CD4-positive, alpha-beta T cell treated with Interleukin-21 for 1 hour (primary cell): Measurements from ENCODE around the gene MYO9A.
"Not testable (repeated sequence)": the region's sequence is repeated elsewhere in the genome, so short reads cannot be mapped to it uniquely, and the experiment has no call there.

ENCODE experiments used
- DNase-seq: peaks from one replicate; pipeline ENCODE4 v3.0.0-alpha.2; 2020

Gene MYO9A

GRCh38 chr15:72034859-72035650, 82.9 kb downstream of the MYO9A start:
- no peak for DNase-seq

- no peak for DNase-seq
Observed at GRCh38 chr15:72034351-72034750, 83.6 kb downstream of the MYO9A start.

- DNase-seq, result no peak
Observed at GRCh38 chr15:72033711-72034110, 84.2 kb downstream of the MYO9A start.

- no peak for DNase-seq
Observed at GRCh38 chr15:72033285-72033684, 84.7 kb downstream of the MYO9A start.

GRCh38 chr15:72021604-72022003, 96.3 kb downstream of the MYO9A start:
- DNase-seq, result no peak

- DNase-seq, result no peak
Observed at GRCh38 chr15:72020799-72021198, 97.2 kb downstream of the MYO9A start.

- not testable (repeated sequence) for DNase-seq
Observed at GRCh38 chr15:72014555-72014954, 103.4 kb downstream of the MYO9A start.

- DNase-seq, result no peak
Observed at GRCh38 chr15:72013703-72014102, 104.2 kb downstream of the MYO9A start.

- DNase-seq, result no peak
Observed at GRCh38 chr15:72011302-72011942, 106.5 kb downstream of the MYO9A start.

- DNase-seq, result no peak
Observed at GRCh38 chr15:72009222-72009621, 108.7 kb downstream of the MYO9A start.

GRCh38 chr15:72006382-72006781, 111.6 kb downstream of the MYO9A start:
- no peak for DNase-seq

GRCh38 chr15:72005483-72005882, 112.5 kb downstream of the MYO9A start:
- DNase-seq, result no peak

GRCh38 chr15:71999807-72000206, 118.1 kb downstream of the MYO9A start:
- no peak for DNase-seq

GRCh38 chr15:71998717-71999116, 119.2 kb downstream of the MYO9A start:
- not testable (repeated sequence) for DNase-seq

GRCh38 chr15:71997691-71998090, 120.3 kb downstream of the MYO9A start:
- DNase-seq, result no peak

- no peak for DNase-seq
Observed at GRCh38 chr15:71975816-71976150, 142.2 kb downstream of the MYO9A start.

GRCh38 chr15:71974211-71974610, 143.7 kb downstream of the MYO9A start:
- DNase-seq, result no peak

GRCh38 chr15:71973366-71973765, 144.6 kb downstream of the MYO9A start:
- no peak for DNase-seq

- no peak for DNase-seq
Observed at GRCh38 chr15:71971905-71972304, 146.0 kb downstream of the MYO9A start.

GRCh38 chr15:71970435-71970834, 147.5 kb downstream of the MYO9A start:
- no peak for DNase-seq

- no peak for DNase-seq
Observed at GRCh38 chr15:71962537-71962936, 155.4 kb downstream of the MYO9A start.

GRCh38 chr15:71957026-71957425, 160.9 kb downstream of the MYO9A start:
- no peak for DNase-seq

GRCh38 chr15:71951134-71951533, 166.8 kb downstream of the MYO9A start:
- DNase-seq, result no peak

GRCh38 chr15:71945012-71945411, 172.9 kb downstream of the MYO9A start:
- no peak for DNase-seq

GRCh38 chr15:71943806-71944205, 174.1 kb downstream of the MYO9A start:
- DNase-seq, result no peak
